ENCODE data around the gene HMOX1.
A peak's percentile ranks its signal among the peaks of the same experiment; 100 is the strongest.

The HMOX1 gene

DNA sequence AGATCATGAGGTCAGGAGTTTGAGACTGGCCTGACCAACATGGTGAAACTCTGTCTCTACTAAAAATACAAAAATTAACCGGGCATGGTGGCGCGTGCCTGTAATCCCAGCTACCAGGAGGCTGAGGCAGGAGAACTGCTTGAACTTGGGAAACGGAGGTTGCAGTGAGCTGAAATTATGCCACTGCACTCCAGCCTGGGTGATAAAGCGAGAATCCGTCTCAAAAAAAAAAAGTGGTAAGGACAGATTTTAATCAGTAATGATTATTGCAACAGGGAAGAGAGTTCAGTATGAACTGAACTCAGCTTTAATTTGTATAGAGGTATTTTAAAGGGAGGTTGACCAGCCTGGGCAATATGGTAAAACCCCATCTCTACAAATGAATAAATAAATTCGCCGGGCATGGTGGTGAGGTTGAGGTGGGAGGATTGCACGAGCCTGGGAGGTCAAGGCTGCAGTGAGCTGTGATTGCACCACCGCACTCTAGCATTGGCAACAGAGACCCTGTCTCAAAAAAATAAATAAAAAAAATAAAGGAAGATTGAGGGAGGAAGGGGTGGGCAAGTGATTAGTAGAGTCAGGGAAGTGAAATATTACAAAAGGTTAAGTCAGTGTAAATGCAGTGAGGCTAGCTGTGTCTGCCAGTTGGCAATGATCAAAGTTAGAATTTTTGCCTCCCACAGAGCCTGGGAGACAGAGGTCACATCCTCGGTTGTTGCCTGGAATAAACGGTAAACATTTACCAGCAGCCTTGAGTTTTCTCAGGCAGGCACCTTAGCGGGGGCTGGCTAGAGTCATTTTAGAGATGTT lies 16.4 kb downstream of the HMOX1 start:
- TF ChIP-seq EZH2phosphoT487 (IDR thresholded peaks at IDR 0.05; ENCODE audit: borderline replicate concordance) (no peak), CTCF (conservative IDR thresholded peaks at IDR 0.05; ENCODE audit: low read length) (no peak)
- Histone ChIP-seq H2AFZ (ENCODE audit: low read length) (no peak overlapping the region), H3F3A (ENCODE audit: low read depth) (no peaks in the 10 kb centered on the region), H4K20me1 (ENCODE audit: insufficient read depth, low read length, poor library complexity, severe bottlenecking) (peaks cover 13% of the 10 kb centered on the region), H3K4me1 (ENCODE audit: insufficient read depth, low read length, poor library complexity, severe bottlenecking) (peaks cover 23% of the 10 kb centered on the region), H3K36me3 (ENCODE audit: insufficient read depth, low read length) (peaks cover 4% of the 10 kb centered on the region; the same call in 1 of the 2 replicates), H3K9me3 (ENCODE audit: insufficient read depth, low read depth, low read length) (no peaks in the 10 kb centered on the region), H3K4me3 (ENCODE audit: low read length, poor library complexity, severe bottlenecking) (no peak overlapping the region), H3K27me3 (ENCODE audit: insufficient read depth, low read length, poor library complexity, severe bottlenecking) (peaks cover 4% of the 10 kb centered on the region), H3K4me2 (ENCODE audit: low read depth, low read length, poor library complexity, severe bottlenecking) (no peak overlapping the region), H3K79me2 (ENCODE audit: insufficient read depth, low read length) (peaks cover 35% of the 10 kb centered on the region), H3K9me2 (replicated peaks; ENCODE audit: low read depth, low read length) (no peaks in the 10 kb centered on the region), H3K9ac (ENCODE audit: low read depth, low read length, poor library complexity, severe bottlenecking) (no peak overlapping the region)

- Histone ChIP-seq H4K20me1 (ENCODE audit: insufficient read depth, low read length, poor library complexity, severe bottlenecking) (peaks cover 25% of the 10 kb centered on the region), H3F3A (ENCODE audit: low read depth) (no peaks in the 10 kb centered on the region), H3K79me2 (ENCODE audit: insufficient read depth, low read length) (peaks cover 47% of the 10 kb centered on the region), H2AFZ (ENCODE audit: low read length) (no peak overlapping the region), H3K27me3 (ENCODE audit: insufficient read depth, low read length, poor library complexity, severe bottlenecking) (peaks cover 4% of the 10 kb centered on the region), H3K4me1 (ENCODE audit: insufficient read depth, low read length, poor library complexity, severe bottlenecking) (peaks cover 34% of the 10 kb centered on the region), H3K36me3 (ENCODE audit: insufficient read depth, low read length) (peaks cover 17% of the 10 kb centered on the region; the same call in 1 of the 2 replicates), H3K9me2 (replicated peaks; ENCODE audit: low read depth, low read length) (no peaks in the 10 kb centered on the region), H3K4me3 (ENCODE audit: low read length, poor library complexity, severe bottlenecking) (peak overlapping the region; percentile 93), H3K4me2 (ENCODE audit: low read depth, low read length, poor library complexity, severe bottlenecking) (peak overlapping the region; percentile 88), H3K9ac (ENCODE audit: low read depth, low read length, poor library complexity, severe bottlenecking) (peak overlapping the region; percentile 99), H3K9me3 (ENCODE audit: insufficient read depth, low read depth, low read length) (no peaks in the 10 kb centered on the region)
- TF ChIP-seq CTCF (conservative IDR thresholded peaks at IDR 0.05; ENCODE audit: low read length) (no peak), EZH2phosphoT487 (IDR thresholded peaks at IDR 0.05; ENCODE audit: borderline replicate concordance) (no peak)
These were observed 17.7 kb downstream of the HMOX1 start for GRCh38 chr22:35398591-35398973.

- peak overlapping the region; percentile 92 for H2AFZ ChIP-seq (ENCODE audit: low read length)
- H3K4me2 ChIP-seq (ENCODE audit: low read depth, low read length, poor library complexity, severe bottlenecking) = peak overlapping the region; percentile 88
- peaks cover 54% of the 10 kb centered on the region for H3K79me2 ChIP-seq (ENCODE audit: insufficient read depth, low read length)
- peaks cover 32% of the 10 kb centered on the region for H4K20me1 ChIP-seq (ENCODE audit: insufficient read depth, low read length, poor library complexity, severe bottlenecking)
- H3K4me1 ChIP-seq (ENCODE audit: insufficient read depth, low read length, poor library complexity, severe bottlenecking) = peaks cover 36% of the 10 kb centered on the region
- no peaks in the 10 kb centered on the region for H3K9me3 ChIP-seq (ENCODE audit: insufficient read depth, low read depth, low read length)
- TF ChIP-seq CTCF (conservative IDR thresholded peaks at IDR 0.05; ENCODE audit: low read length) (peak; percentile 15; the same call in 1 of the 2 replicates), EZH2phosphoT487 (IDR thresholded peaks at IDR 0.05; ENCODE audit: borderline replicate concordance) (no peak)
- H3K9ac ChIP-seq (ENCODE audit: low read depth, low read length, poor library complexity, severe bottlenecking) = peak overlapping the region; percentile 99
- H3F3A ChIP-seq (ENCODE audit: low read depth) = no peaks in the 10 kb centered on the region
- H3K4me3 ChIP-seq (ENCODE audit: low read length, poor library complexity, severe bottlenecking) = peak overlapping the region; percentile 93
- H3K9me2 ChIP-seq (replicated peaks; ENCODE audit: low read depth, low read length) = no peaks in the 10 kb centered on the region
- H3K27me3 ChIP-seq (ENCODE audit: insufficient read depth, low read length, poor library complexity, severe bottlenecking) = peaks cover 4% of the 10 kb centered on the region
- H3K36me3 ChIP-seq (ENCODE audit: insufficient read depth, low read length) = peaks cover 23% of the 10 kb centered on the region; the same call in 1 of the 2 replicates
These were observed 18.3 kb downstream of the HMOX1 start for GRCh38 chr22:35399114-35399677.

Data from Loucy (cell line).